Measurements from ENCODE around the gene SENP3.

SENP3 gene

GRCh38 chr17:7548585-7549400 lies 12.9 kb upstream of the SENP3 start, which contains the start of gene TNFSF12:
Gene TNFSF12 (plus strand): TSS chr17:7549058. CDS start chr17:7549154, 96 bp downstream.
- Mint-ChIP-seq H3K36me3 (ENCODE audit: low read depth) (peaks cover 37% of the 10 kb centered on the region), H3K4me3 (peak within 1 kb of the TSS; percentile 80), H3K9me3 (no peaks in the 10 kb centered on the region), H3K27me3 (peaks cover 5% of the 10 kb centered on the region), H3K4me1 (ENCODE audit: low read depth) (peaks cover 57% of the 10 kb centered on the region), H3K27ac (peak within 1 kb of the TSS; percentile 86)
- intact Hi-C loops (cut with micrococcal nuclease): no loop called here

- peak overlapping the region; percentile 86 for H3K27ac Mint-ChIP-seq
- peaks cover 62% of the 10 kb centered on the region for H3K4me1 Mint-ChIP-seq (ENCODE audit: low read depth)
- H3K9me3 Mint-ChIP-seq: no peaks in the 10 kb centered on the region
- H3K27me3 Mint-ChIP-seq: peaks cover 5% of the 10 kb centered on the region
- intact Hi-C loops (cut with micrococcal nuclease): no loop called here
- H3K4me3 Mint-ChIP-seq: peak overlapping the region; percentile 80
- peaks cover 43% of the 10 kb centered on the region for H3K36me3 Mint-ChIP-seq (ENCODE audit: low read depth)
Observed at GRCh38 chr17:7549401-7550055, 12.2 kb upstream of the SENP3 start.

- Mint-ChIP-seq H3K9me3 (no peaks in the 10 kb centered on the region), H3K27me3 (peaks cover 5% of the 10 kb centered on the region), H3K36me3 (ENCODE audit: low read depth) (peaks cover 51% of the 10 kb centered on the region), H3K4me1 (ENCODE audit: low read depth) (peaks cover 71% of the 10 kb centered on the region), H3K27ac (peak overlapping the region; percentile 86), H3K4me3 (peak overlapping the region; percentile 80)
- intact Hi-C loops (cut with micrococcal nuclease): no loop called here
Observed at GRCh38 chr17:7550344-7550743, 11.4 kb upstream of the SENP3 start.

- Mint-ChIP-seq H3K4me1 (ENCODE audit: low read depth) (peaks cover 81% of the 10 kb centered on the region), H3K36me3 (ENCODE audit: low read depth) (peaks cover 58% of the 10 kb centered on the region), H3K4me3 (peak overlapping the region; percentile 22), H3K9me3 (no peaks in the 10 kb centered on the region), H3K27ac (peak overlapping the region; percentile 86), H3K27me3 (peaks cover 5% of the 10 kb centered on the region)
- intact Hi-C loops (cut with micrococcal nuclease): no loop called here
Observed at GRCh38 chr17:7551396-7551795, 10.3 kb upstream of the SENP3 start.

DNA sequence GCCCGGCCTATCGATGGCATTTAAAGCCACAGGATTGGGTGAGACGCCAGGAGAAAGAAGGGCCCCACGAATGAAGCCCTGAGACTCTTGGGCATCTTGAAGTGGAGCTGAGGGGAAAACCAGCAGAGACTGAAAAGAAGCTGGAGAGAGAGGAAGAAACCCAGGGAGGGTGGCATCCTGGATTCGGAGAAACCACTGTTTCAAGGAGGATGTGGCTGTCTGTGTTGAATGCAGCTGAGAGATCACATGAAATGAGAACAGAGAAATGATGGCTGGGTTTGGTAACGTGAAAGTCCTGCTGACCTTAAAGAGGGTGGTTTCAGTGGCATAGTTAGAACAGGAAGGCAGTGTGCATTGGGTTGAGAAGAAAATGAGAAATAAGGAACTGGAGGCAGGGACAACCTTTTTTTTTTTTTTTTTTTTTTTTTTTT lies 9.1 kb upstream of the SENP3 start:
- intact Hi-C loops (cut with micrococcal nuclease): no loop called here
- Mint-ChIP-seq H3K9me3 (no peaks in the 10 kb centered on the region), H3K27me3 (peaks cover 1% of the 10 kb centered on the region), H3K4me1 (ENCODE audit: low read depth) (peaks cover 91% of the 10 kb centered on the region), H3K4me3 (peak overlapping the region; percentile 27), H3K27ac (peak overlapping the region; percentile 86), H3K36me3 (ENCODE audit: low read depth) (peaks cover 70% of the 10 kb centered on the region)

GRCh38 chr17:7553356-7553755 lies 8.4 kb upstream of the SENP3 start:
- Mint-ChIP-seq H3K27me3 (no peaks in the 10 kb centered on the region), H3K36me3 (ENCODE audit: low read depth) (peaks cover 74% of the 10 kb centered on the region), H3K27ac (peak overlapping the region; percentile 86), H3K4me1 (ENCODE audit: low read depth) (peaks cover 90% of the 10 kb centered on the region), H3K9me3 (no peaks in the 10 kb centered on the region), H3K4me3 (peak overlapping the region; percentile 44)
- intact Hi-C loops (cut with micrococcal nuclease): no loop called here

DNA sequence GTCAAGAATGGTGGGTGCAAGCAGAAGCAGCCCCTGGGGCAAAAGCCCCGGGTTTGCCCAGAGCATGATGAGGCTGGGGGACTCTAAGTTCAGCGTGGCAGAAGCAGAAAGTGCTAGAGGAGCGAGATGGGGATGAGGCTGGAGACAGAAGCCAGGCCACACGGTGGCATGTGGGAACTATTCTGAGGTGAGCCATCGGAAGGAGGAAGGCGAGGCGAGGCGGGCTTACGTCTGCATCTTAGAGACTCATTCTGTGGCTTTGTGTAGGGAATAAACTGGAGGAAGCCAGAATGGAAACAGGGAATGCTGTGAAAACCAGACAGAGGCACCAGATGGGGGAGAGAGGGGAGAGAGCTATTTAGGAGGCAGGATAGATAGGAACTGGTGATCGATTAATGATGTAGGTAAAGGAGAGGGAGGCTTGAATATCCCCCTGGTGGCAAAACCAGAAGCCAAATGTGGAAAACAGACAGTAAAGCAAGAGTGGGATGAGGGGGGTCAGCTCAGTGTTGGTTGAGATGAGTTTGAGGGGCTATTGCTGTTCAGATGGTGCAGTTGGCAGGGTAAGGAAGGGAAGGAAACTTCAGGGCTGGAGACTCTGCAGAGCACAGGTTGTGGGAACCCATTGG lies 6.3 kb upstream of the SENP3 start:
- peaks cover 73% of the 10 kb centered on the region for H3K36me3 Mint-ChIP-seq (ENCODE audit: low read depth)
- no peak overlapping the region for H3K4me3 Mint-ChIP-seq
- peaks cover 96% of the 10 kb centered on the region for H3K4me1 Mint-ChIP-seq (ENCODE audit: low read depth)
- H3K27ac Mint-ChIP-seq: peak overlapping the region; percentile 24
- H3K9me3 Mint-ChIP-seq: no peaks in the 10 kb centered on the region
- no peaks in the 10 kb centered on the region for H3K27me3 Mint-ChIP-seq
- intact Hi-C loops (cut with micrococcal nuclease): no loop called here

- Mint-ChIP-seq H3K27ac (peak overlapping the region; percentile 96), H3K27me3 (no peaks in the 10 kb centered on the region), H3K4me3 (no peak overlapping the region), H3K9me3 (no peaks in the 10 kb centered on the region), H3K36me3 (ENCODE audit: low read depth) (peaks cover 73% of the 10 kb centered on the region), H3K4me1 (ENCODE audit: low read depth) (peaks cover 96% of the 10 kb centered on the region)
- intact Hi-C loops (cut with micrococcal nuclease): no loop called here
Observed at GRCh38 chr17:7556627-7557026, 5.1 kb upstream of the SENP3 start.

- Mint-ChIP-seq H3K27me3 (no peaks in the 10 kb centered on the region), H3K27ac (peak overlapping the region; percentile 96), H3K36me3 (ENCODE audit: low read depth) (peaks cover 76% of the 10 kb centered on the region), H3K4me3 (peak overlapping the region; percentile 22), H3K9me3 (no peaks in the 10 kb centered on the region), H3K4me1 (ENCODE audit: low read depth) (peaks cover 92% of the 10 kb centered on the region)
- intact Hi-C loops (cut with micrococcal nuclease): no loop called here
Observed at GRCh38 chr17:7557147-7557764, 4.5 kb upstream of the SENP3 start.

DNA sequence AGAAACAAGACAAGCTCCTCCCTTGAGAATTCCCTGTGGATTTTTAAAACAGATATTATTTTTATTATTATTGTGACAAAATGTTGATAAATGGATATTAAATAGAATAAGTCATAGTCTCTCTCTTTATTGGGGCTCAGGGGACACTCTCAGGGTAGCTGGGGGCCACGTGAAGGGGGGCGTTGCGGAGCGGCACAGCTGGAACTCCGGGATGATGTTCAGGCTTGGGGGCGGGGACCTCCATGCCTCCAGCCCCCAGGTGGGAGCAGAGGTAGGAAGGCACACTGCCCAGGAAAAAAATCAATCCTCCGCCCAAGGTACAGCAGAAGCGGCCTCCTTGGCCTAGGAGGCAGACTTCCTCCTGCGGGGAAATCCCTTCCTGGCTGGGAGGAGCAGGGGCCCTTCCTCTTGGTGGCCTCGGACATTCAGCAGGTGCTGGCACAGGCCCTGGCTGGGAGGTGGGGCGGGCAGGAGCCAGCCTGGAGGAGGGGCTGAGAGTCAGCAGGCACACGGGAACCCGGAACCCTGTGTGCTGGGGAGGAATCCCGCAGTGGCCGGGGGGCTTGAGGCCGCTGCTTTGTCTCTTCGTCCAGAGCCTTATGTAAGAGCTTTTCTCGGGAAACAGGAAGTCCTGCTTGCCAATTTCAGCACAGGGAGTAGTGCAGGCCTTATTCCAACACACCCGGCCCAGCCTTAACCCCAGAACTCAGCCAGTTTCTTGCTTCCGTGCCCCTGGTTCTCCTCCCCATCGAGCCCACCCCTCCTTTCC lies 3.8 kb upstream of the SENP3 start:
- H3K27me3 Mint-ChIP-seq: no peaks in the 10 kb centered on the region
- peaks cover 92% of the 10 kb centered on the region for H3K4me1 Mint-ChIP-seq (ENCODE audit: low read depth)
- no peaks in the 10 kb centered on the region for H3K9me3 Mint-ChIP-seq
- peak overlapping the region; percentile 97 for H3K4me3 Mint-ChIP-seq
- peaks cover 83% of the 10 kb centered on the region for H3K36me3 Mint-ChIP-seq (ENCODE audit: low read depth)
- intact Hi-C loops (cut with micrococcal nuclease): no loop called here
- H3K27ac Mint-ChIP-seq: peak overlapping the region; percentile 96

GRCh38 chr17:7558544-7559319 lies 3.0 kb upstream of the SENP3 start, which contains the start of gene TNFSF13:
Gene TNFSF13 (plus strand): TSS chr17:7558750. CDS start chr17:7559040, 290 bp downstream.
- Mint-ChIP-seq H3K9me3 (no peaks in the 10 kb centered on the region), H3K4me1 (ENCODE audit: low read depth) (peaks cover 94% of the 10 kb centered on the region), H3K36me3 (ENCODE audit: low read depth) (peaks cover 86% of the 10 kb centered on the region), H3K27ac (peak within 1 kb of the TSS; percentile 96), H3K4me3 (peak within 1 kb of the TSS; percentile 97), H3K27me3 (no peaks in the 10 kb centered on the region)
- intact Hi-C loops (cut with micrococcal nuclease): no loop called here

GRCh38 chr17:7559320-7560171 lies 2.2 kb upstream of the SENP3 start:
- H3K4me3 Mint-ChIP-seq: peak overlapping the region; percentile 97
- H3K4me1 Mint-ChIP-seq (ENCODE audit: low read depth): peaks cover 95% of the 10 kb centered on the region
- no peaks in the 10 kb centered on the region for H3K9me3 Mint-ChIP-seq
- H3K36me3 Mint-ChIP-seq (ENCODE audit: low read depth): peaks cover 88% of the 10 kb centered on the region
- no peaks in the 10 kb centered on the region for H3K27me3 Mint-ChIP-seq
- intact Hi-C loops (cut with micrococcal nuclease): loop anchor here (2.0 kb wide), 1 partner anchor 123 kb away; no protein-coding TSS in a partner anchor
- H3K27ac Mint-ChIP-seq: peak overlapping the region; percentile 96

All from dendritic cell treated with granulocyte-macrophage colony-stimulating factor and Interleukin-4, amounts not matched to agents 40 ng/mL and 50 ng/mL, for 4 days (primary cell).